GM12878 (cell line): ENCODE results near the gene CELSR3. TPM values are rescaled to one million over a fixed set of nuclear protein-coding genes. Genes with fewer than 3 reads are reported as not detected.
A peak's percentile ranks its signal among the peaks of the same experiment; 100 is the strongest.

Experiments used
- ATF7 ChIP-seq: fragments of 450-650 bp; IDR thresholded peaks from 2 replicates; pipeline ENCODE4 v1.6.1; 2016; ENCODE audit warnings: low read depth, mild to moderate bottlenecking
- CHD1 ChIP-seq: IDR thresholded peaks from 2 replicates; pipeline ENCODE4 v1.6.1; 2012; ENCODE audit warnings: low read depth, low read length, improper control_type of control experiment
- CUX1 ChIP-seq: IDR thresholded peaks from 2 replicates; pipeline ENCODE4 v1.6.1; 2012; ENCODE audit warnings: improper control_type of control experiment, low read depth, low read length; ENCODE audit not compliant: insufficient replicate concordance
- HCFC1 ChIP-seq: fragments of 150-350 bp; IDR thresholded peaks from 2 replicates; pipeline ENCODE4 v1.6.1; 2014; ENCODE audit warnings: low read length
- HSF1 ChIP-seq: fragments of 150-350 bp; IDR thresholded peaks from 2 replicates; pipeline ENCODE4 v1.6.1; 2014; ENCODE audit warnings: mild to moderate bottlenecking, low read depth, low read length
- JUNB ChIP-seq: IDR thresholded peaks from 2 replicates; pipeline ENCODE4 v1.6.1; 2016; ENCODE audit warnings: antibody characterized with exemption, mild to moderate bottlenecking
- KAT2A ChIP-seq: conservative IDR thresholded peaks from 2 replicates; pipeline ENCODE4 v1.6.1; 2011; ENCODE audit warnings: low read depth, low read length; ENCODE audit not compliant: control insufficient read depth
- MXI1 ChIP-seq: fragments of 150-350 bp; IDR thresholded peaks from 2 replicates; pipeline ENCODE4 v1.6.1; 2011; ENCODE audit warnings: low read depth, mild to moderate bottlenecking, inconsistent platforms, low read length, improper control_type of control experiment
- MYB ChIP-seq: fragments of 150-350 bp; IDR thresholded peaks from 2 replicates; pipeline ENCODE4 v1.6.1; 2014; ENCODE audit warnings: mild to moderate bottlenecking, low read depth, low read length, borderline replicate concordance
- NFYA ChIP-seq: IDR thresholded peaks from 2 replicates; pipeline ENCODE4 v1.6.1; 2011; ENCODE audit warnings: low read depth, mild to moderate bottlenecking, low read length, improper control_type of control experiment, borderline replicate concordance
- POLR2A ChIP-seq: IDR thresholded peaks from 2 replicates; pipeline ENCODE4 v1.6.1; 2011; ENCODE audit warnings: low read depth, mild to moderate bottlenecking, low read length
- STAT3 ChIP-seq: IDR thresholded peaks from 2 replicates; pipeline ENCODE4 v1.6.1; 2011; ENCODE audit warnings: low read depth, low read length, improper control_type of control experiment
- ZBTB4 ChIP-seq: fragments of 450-650 bp; formaldehyde crosslinking; IDR thresholded peaks from 2 replicates; pipeline ENCODE4 v1.4.0; 2022; ENCODE audit warnings: mild to moderate bottlenecking, moderate library complexity
- ZBTB40 ChIP-seq: fragments of 450-650 bp; IDR thresholded peaks from 2 replicates; pipeline ENCODE4 v1.6.1; 2016; ENCODE audit warnings: mild to moderate bottlenecking, moderate library complexity, borderline replicate concordance
- ZZZ3 ChIP-seq: IDR thresholded peaks from 2 replicates; pipeline ENCODE4 v1.6.1; 2011; ENCODE audit warnings: low read depth; ENCODE audit not compliant: control insufficient read depth, insufficient read length
- polyA plus RNA-seq, 11 experiments: library from polyadenylated mRNA; depleted of rRNA in 4 of 11; unstranded in 6 of 11; stranded (reverse) in 5 of 11; fragments of >200 nt; fragmentation: Nextera tagmentation in 4 of 11; fragmentation: Illumina TruSeq in 1 of 11; extraction: Ambion mirVana in 4 of 11; extraction: Trizol in 1 of 11; gene quantifications; 1 replicate in 1 of 11; 2 replicates in 10 of 11; pipeline versions ENCODE4 v1.2.1 to v1.2.3, GENCODE V29; 2011 to 2016; ENCODE audit warnings: inconsistent platforms in 2 of 11, missing spikeins in 2 of 11, low read depth in 1 of 11
- total RNA-seq, 4 experiments: library from RNA; depleted of rRNA in 3 of 4; stranded (reverse); fragments of >200 nt in 3 of 4; fragmentation: Illumina TruSeq in 1 of 4; extraction: Trizol in 1 of 4; gene quantifications; 2 replicates each; pipeline versions ENCODE4 v1.2.1 to v1.2.3, GENCODE V29; 2013 to 2021

CELSR3 gene
- total and polyA plus RNA-seq, 10 of the 15 experiments (the other 5 are each of a cell fraction or from before 2014, with no cell fraction given): 0.08 to 1.6 (median 0.57) TPM

GRCh38 chr3:48685603-48686511 is 23.2 kb upstream of the CELSR3 start, which contains the start of gene NCKIPSD (continued):
- no peak for TF ChIP-seq ZBTB40
- TF ChIP-seq HCFC1: no peak
- no peak for TF ChIP-seq HSF1
- TF ChIP-seq JUNB: no peak
- no peak for TF ChIP-seq MYB
- no peak for TF ChIP-seq CHD1
- no peak for TF ChIP-seq ZBTB4
- no peak for TF ChIP-seq CUX1
- no peak for TF ChIP-seq STAT3
- TF ChIP-seq KAT2A: no peak
- TF ChIP-seq POLR2A: peak; percentile 89
- TF ChIP-seq MXI1: peak; percentile 68
- TF ChIP-seq ZZZ3: no peak
- no peak for TF ChIP-seq NFYA
- no peak for TF ChIP-seq ATF7
